HL-60 (cell line): ENCODE measurements around the gene STEAP3.

Source experiments
- POLR2AphosphoS5 ChIP-seq: IDR thresholded peaks from 2 replicates; pipeline ENCODE4 v1.6.1; 2012; ENCODE audit warnings: low read depth
- SPI1 ChIP-seq: IDR thresholded peaks from 2 replicates; pipeline ENCODE4 v1.6.1; 2012; ENCODE audit warnings: low read depth, mild to moderate bottlenecking, borderline replicate concordance
- TF ChIP-seq, protein P1 (sequence below): IDR thresholded peaks from one replicate; pipeline ENCODE4 v1.5.1; 2011; ENCODE audit warnings: low read length, control low read depth, inconsistent platforms; ENCODE audit not compliant: insufficient read depth
- TF ChIP-seq, protein P2 (sequence below): IDR thresholded peaks from 2 replicates; pipeline ENCODE4 v1.6.1; 2012; ENCODE audit warnings: low read depth; ENCODE audit not compliant: insufficient replicate concordance

DNA sequence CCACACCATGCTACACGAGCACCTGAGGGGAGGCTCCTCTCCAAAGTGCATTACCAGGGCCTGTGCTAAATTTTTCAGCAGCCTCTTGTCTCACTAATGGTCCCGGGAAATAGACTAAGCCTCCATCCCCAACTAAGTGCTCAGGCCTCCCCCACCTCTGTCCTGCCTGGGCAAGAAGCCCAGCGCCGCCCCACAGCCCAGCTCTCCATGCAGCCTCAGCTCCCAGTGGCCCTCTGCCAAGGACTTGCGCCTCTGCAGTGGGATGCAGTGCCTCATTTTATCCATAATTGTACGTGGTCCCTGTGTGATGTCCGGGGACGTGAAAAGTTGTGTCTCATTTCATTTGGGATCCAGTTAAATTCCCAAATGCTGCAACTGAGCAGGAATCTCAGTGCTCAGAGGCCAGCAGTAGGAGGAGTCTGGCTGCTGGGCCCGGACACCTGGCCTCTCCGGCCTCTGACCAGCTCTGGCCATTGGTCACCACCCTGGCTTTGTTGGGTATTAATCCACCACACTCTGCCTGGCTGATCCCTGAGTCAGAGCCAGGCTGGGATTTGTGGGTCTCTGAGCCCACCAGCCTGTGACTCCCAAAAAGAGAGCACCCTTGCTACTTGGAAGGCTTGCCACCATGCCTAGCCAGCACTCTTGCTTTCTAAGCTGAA, 11.4 kb upstream of the STEAP3 start:
- TF ChIP-seq, protein P1, sequence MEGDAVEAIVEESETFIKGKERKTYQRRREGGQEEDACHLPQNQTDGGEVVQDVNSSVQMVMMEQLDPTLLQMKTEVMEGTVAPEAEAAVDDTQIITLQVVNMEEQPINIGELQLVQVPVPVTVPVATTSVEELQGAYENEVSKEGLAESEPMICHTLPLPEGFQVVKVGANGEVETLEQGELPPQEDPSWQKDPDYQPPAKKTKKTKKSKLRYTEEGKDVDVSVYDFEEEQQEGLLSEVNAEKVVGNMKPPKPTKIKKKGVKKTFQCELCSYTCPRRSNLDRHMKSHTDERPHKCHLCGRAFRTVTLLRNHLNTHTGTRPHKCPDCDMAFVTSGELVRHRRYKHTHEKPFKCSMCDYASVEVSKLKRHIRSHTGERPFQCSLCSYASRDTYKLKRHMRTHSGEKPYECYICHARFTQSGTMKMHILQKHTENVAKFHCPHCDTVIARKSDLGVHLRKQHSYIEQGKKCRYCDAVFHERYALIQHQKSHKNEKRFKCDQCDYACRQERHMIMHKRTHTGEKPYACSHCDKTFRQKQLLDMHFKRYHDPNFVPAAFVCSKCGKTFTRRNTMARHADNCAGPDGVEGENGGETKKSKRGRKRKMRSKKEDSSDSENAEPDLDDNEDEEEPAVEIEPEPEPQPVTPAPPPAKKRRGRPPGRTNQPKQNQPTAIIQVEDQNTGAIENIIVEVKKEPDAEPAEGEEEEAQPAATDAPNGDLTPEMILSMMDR, result no peak
- TF ChIP-seq, protein P2, sequence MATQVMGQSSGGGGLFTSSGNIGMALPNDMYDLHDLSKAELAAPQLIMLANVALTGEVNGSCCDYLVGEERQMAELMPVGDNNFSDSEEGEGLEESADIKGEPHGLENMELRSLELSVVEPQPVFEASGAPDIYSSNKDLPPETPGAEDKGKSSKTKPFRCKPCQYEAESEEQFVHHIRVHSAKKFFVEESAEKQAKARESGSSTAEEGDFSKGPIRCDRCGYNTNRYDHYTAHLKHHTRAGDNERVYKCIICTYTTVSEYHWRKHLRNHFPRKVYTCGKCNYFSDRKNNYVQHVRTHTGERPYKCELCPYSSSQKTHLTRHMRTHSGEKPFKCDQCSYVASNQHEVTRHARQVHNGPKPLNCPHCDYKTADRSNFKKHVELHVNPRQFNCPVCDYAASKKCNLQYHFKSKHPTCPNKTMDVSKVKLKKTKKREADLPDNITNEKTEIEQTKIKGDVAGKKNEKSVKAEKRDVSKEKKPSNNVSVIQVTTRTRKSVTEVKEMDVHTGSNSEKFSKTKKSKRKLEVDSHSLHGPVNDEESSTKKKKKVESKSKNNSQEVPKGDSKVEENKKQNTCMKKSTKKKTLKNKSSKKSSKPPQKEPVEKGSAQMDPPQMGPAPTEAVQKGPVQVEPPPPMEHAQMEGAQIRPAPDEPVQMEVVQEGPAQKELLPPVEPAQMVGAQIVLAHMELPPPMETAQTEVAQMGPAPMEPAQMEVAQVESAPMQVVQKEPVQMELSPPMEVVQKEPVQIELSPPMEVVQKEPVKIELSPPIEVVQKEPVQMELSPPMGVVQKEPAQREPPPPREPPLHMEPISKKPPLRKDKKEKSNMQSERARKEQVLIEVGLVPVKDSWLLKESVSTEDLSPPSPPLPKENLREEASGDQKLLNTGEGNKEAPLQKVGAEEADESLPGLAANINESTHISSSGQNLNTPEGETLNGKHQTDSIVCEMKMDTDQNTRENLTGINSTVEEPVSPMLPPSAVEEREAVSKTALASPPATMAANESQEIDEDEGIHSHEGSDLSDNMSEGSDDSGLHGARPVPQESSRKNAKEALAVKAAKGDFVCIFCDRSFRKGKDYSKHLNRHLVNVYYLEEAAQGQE, result no peak
- TF ChIP-seq POLR2AphosphoS5 (no peak), SPI1 (no peak)
